SU-DHL-6 (cell line): ENCODE measurements around the gene IL3.

Experiments
- H2AFZ ChIP-seq: fragments of 200-600 bp; sonication (generic); 2 replicates; pipeline ENCODE4 v1.6.1; 2014; ENCODE audit warnings: low read depth, mild to moderate bottlenecking, moderate library complexity, mixed read lengths, antibody characterized with exemption, low read length; ENCODE audit not compliant: severe bottlenecking
- H3F3A ChIP-seq: fragments of 200-600 bp; shearing (Covaris generic); 2 replicates; pipeline ENCODE4 v1.6.0; 2016; ENCODE audit warnings: antibody characterized with exemption, mild to moderate bottlenecking; ENCODE audit not compliant: insufficient read depth
- H3K27ac ChIP-seq: fragments of 200-600 bp; sonication (generic); 2 replicates; pipeline ENCODE4 v1.5.1; 2016; ENCODE audit warnings: low read depth, mild to moderate bottlenecking, low read length, moderate library complexity, mixed read lengths
- H3K27me3 ChIP-seq: fragments of 200-600 bp; sonication (generic), shearing (Covaris generic); 2 replicates; pipeline ENCODE4 v1.6.0; 2014; ENCODE audit warnings: mild to moderate bottlenecking, low read length
- H3K36me3 ChIP-seq: fragments of 200-600 bp; sonication (generic); 2 replicates; pipeline ENCODE4 v1.6.1; 2014; ENCODE audit warnings: mild to moderate bottlenecking, low read length, mixed read lengths
- H3K4me2 ChIP-seq: fragments of 300-600, 200-600 bp; shearing (Covaris generic), sonication (generic); 2 replicates; pipeline ENCODE4 v1.6.0; 2014; ENCODE audit warnings: low read length, low read depth, mild to moderate bottlenecking; ENCODE audit not compliant: poor library complexity, severe bottlenecking
- H3K4me3 ChIP-seq: fragments of 200-600 bp; sonication (generic); 2 replicates; pipeline ENCODE4 v1.5.1; 2014; ENCODE audit warnings: antibody characterized with exemption, low read length, mild to moderate bottlenecking, mixed read lengths; ENCODE audit not compliant: insufficient read depth, poor library complexity, severe bottlenecking
- H3K79me2 ChIP-seq: fragments of 200-600 bp; sonication (generic); 2 replicates; pipeline ENCODE4 v1.6.1; 2014; ENCODE audit warnings: mild to moderate bottlenecking, low read length, moderate library complexity; ENCODE audit not compliant: insufficient read depth
- H3K9ac ChIP-seq: fragments of 200-600 bp; sonication (generic); 2 replicates; pipeline ENCODE4 v1.7.0; 2014; ENCODE audit warnings: mild to moderate bottlenecking, low read length
- H3K9me2 ChIP-seq: fragments of 200-600 bp; sonication (generic); replicated peaks from 2 replicates; pipeline ENCODE4 v1.6.1; 2014; ENCODE audit warnings: low read length; ENCODE audit not compliant: insufficient read depth
- H3K9me3 ChIP-seq: fragments of 200-600 bp; sonication (generic); 2 replicates; pipeline ENCODE4 v1.6.1; 2014; ENCODE audit warnings: low read length, mixed read lengths; ENCODE audit not compliant: insufficient read depth
- H4K20me1 ChIP-seq: fragments of 200-600 bp; sonication (generic); 2 replicates; pipeline ENCODE4 v1.6.1; 2014; ENCODE audit warnings: low read depth, mild to moderate bottlenecking, antibody characterized with exemption, low read length, moderate library complexity, mixed read lengths
- CTCF ChIP-seq: fragments of 200-600 bp; sonication (generic); IDR thresholded peaks from one replicate; pipeline ENCODE4 v1.5.1; 2017; ENCODE audit warnings: antibody characterized with exemption, mild to moderate bottlenecking, low read length, moderate library complexity; ENCODE audit not compliant: insufficient read depth, poor library complexity, severe bottlenecking
- EZH2phosphoT487 ChIP-seq: fragments of 200-600 bp; sonication (generic), shearing (Covaris generic); conservative IDR thresholded peaks from 2 replicates; pipeline ENCODE4 v1.6.1; 2018; ENCODE audit warnings: mild to moderate bottlenecking, antibody characterized with exemption, low read length, moderate library complexity, mixed read lengths

Gene IL3

GRCh38 chr5:132030610-132031009 is 29.8 kb upstream of the IL3 start:
- TF ChIP-seq EZH2phosphoT487 (no peak), CTCF (no peak)

DNA sequence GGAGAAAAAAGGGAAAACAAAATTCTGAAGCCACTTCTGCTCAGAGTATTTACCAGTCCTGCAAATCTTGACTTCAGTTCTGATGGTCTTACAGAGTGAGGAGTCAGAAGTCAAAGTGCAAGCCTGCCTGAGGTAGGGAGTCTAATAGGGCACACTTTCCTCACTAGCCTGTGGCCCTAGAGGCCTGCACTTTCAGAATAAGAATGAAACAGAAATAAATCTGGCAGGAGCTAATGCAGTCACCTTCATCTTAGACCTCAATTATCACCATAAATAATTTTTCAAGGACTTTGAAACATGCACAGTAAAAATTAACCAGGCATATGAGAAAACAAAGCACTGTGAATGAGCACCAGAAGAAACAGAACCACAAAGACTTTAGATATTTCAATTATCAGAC is 28.3 kb upstream of the IL3 start:
- Histone ChIP-seq H3K27me3 (no peaks in the 10 kb centered on the region; the same call in 1 of the 2 replicates), H3F3A (no peaks in the 10 kb centered on the region), H3K4me2 (no peak overlapping the region), H3K27ac (no peak overlapping the region), H3K36me3 (no peaks in the 10 kb centered on the region), H3K4me3 (no peak overlapping the region), H2AFZ (no peak overlapping the region), H4K20me1 (no peaks in the 10 kb centered on the region), H3K9me2 (no peaks in the 10 kb centered on the region), H3K79me2 (no peaks in the 10 kb centered on the region), H3K9ac (no peak overlapping the region), H3K9me3 (no peaks in the 10 kb centered on the region)
- TF ChIP-seq EZH2phosphoT487 (no peak), CTCF (no peak)

More at GRCh38 chr5:132030610-132031009, 29.8 kb upstream of the IL3 start:
- no peaks in the 10 kb centered on the region for H3K79me2 ChIP-seq
- H3F3A ChIP-seq: no peaks in the 10 kb centered on the region
- no peak overlapping the region for H3K4me2 ChIP-seq
- no peaks in the 10 kb centered on the region for H3K9me3 ChIP-seq
- H3K27me3 ChIP-seq: no peaks in the 10 kb centered on the region; the same call in 1 of the 2 replicates
- H3K9ac ChIP-seq: no peak overlapping the region
- no peak overlapping the region for H3K27ac ChIP-seq
- H3K4me3 ChIP-seq: no peak overlapping the region
- no peaks in the 10 kb centered on the region for H4K20me1 ChIP-seq
- H3K36me3 ChIP-seq: no peaks in the 10 kb centered on the region
- no peaks in the 10 kb centered on the region for H3K9me2 ChIP-seq
- H2AFZ ChIP-seq: no peak overlapping the region

- no peaks in the 10 kb centered on the region; the same call in 1 of the 2 replicates for H3K27me3 ChIP-seq
These were observed 27.3 kb upstream of the IL3 start for GRCh38 chr5:132033122-132033521.

More at GRCh38 chr5:132033122-132033521, 27.3 kb upstream of the IL3 start:
- Histone ChIP-seq H3K4me3 (no peak overlapping the region), H3K9ac (no peak overlapping the region), H3K9me3 (no peaks in the 10 kb centered on the region), H3K9me2 (no peaks in the 10 kb centered on the region), H3K36me3 (no peaks in the 10 kb centered on the region), H4K20me1 (no peaks in the 10 kb centered on the region), H3K4me2 (no peak overlapping the region), H3K27ac (no peak overlapping the region), H3F3A (no peaks in the 10 kb centered on the region), H2AFZ (no peak overlapping the region), H3K79me2 (no peaks in the 10 kb centered on the region)
- no peak for TF ChIP-seq EZH2phosphoT487
- TF ChIP-seq CTCF: no peak
